Adipocyte (in vitro differentiated cells): ENCODE measurements around the gene C7.

Experiments used
- DNase-seq: peaks from one replicate; pipeline ENCODE4 v3.0.0-alpha.2; 2015; ENCODE audit warnings: low read depth
- H3K27me3 ChIP-seq: replicated peaks from 2 replicates; pipeline ENCODE4 v1.7.0; 2013; ENCODE audit warnings: mild to moderate bottlenecking, low read length, moderate library complexity; ENCODE audit not compliant: control insufficient read depth, insufficient read depth
- H3K36me3 ChIP-seq: 2 replicates; pipeline ENCODE4 v1.7.0; 2013; ENCODE audit warnings: low read length, mild to moderate bottlenecking, moderate library complexity; ENCODE audit not compliant: control insufficient read depth, insufficient read depth, severe bottlenecking
- H3K4me1 ChIP-seq: 2 replicates; pipeline ENCODE4 v1.7.0; 2013; ENCODE audit warnings: mild to moderate bottlenecking, low read length, moderate library complexity; ENCODE audit not compliant: control insufficient read depth, insufficient read depth
- H3K4me3 ChIP-seq: 2 replicates; pipeline ENCODE4 v1.7.0; 2013; ENCODE audit warnings: mild to moderate bottlenecking, low read length, moderate library complexity
- H3K9ac ChIP-seq: 2 replicates; pipeline ENCODE4 v1.7.0; 2013; ENCODE audit warnings: mild to moderate bottlenecking, low read length, moderate library complexity
- H3K9me3 ChIP-seq: 2 replicates; pipeline ENCODE4 v1.7.0; 2013; ENCODE audit warnings: mild to moderate bottlenecking, low read length, moderate library complexity; ENCODE audit not compliant: control insufficient read depth

The C7 gene

GRCh38 chr5:40973364-40974004 lies 64.2 kb downstream of the C7 start:
- H3K4me3 ChIP-seq, result no peak overlapping the region
- DNase-seq, result no peak
- no peaks in the 10 kb centered on the region for H3K36me3 ChIP-seq
- no peaks in the 10 kb centered on the region for H3K4me1 ChIP-seq
- no peaks in the 10 kb centered on the region for H3K9me3 ChIP-seq
- H3K9ac ChIP-seq, result no peak overlapping the region
- no peaks in the 10 kb centered on the region for H3K27me3 ChIP-seq

- no peak for DNase-seq
- Histone ChIP-seq H3K36me3 (no peaks in the 10 kb centered on the region), H3K4me3 (no peak overlapping the region)
Measured at GRCh38 chr5:40976041-40976440, 66.7 kb downstream of the C7 start.

GRCh38 chr5:40976836-40977235 lies 67.5 kb downstream of the C7 start:
- H3K9ac ChIP-seq, result no peak overlapping the region
- no peak overlapping the region for H3K4me3 ChIP-seq
- H3K9me3 ChIP-seq, result no peaks in the 10 kb centered on the region
- no peak for DNase-seq
- H3K27me3 ChIP-seq, result no peaks in the 10 kb centered on the region
- no peaks in the 10 kb centered on the region for H3K36me3 ChIP-seq
- H3K4me1 ChIP-seq, result no peaks in the 10 kb centered on the region

More at GRCh38 chr5:40976041-40976440, 66.7 kb downstream of the C7 start:
- Histone ChIP-seq H3K27me3 (no peaks in the 10 kb centered on the region), H3K9me3 (no peaks in the 10 kb centered on the region), H3K9ac (no peak overlapping the region), H3K4me1 (no peaks in the 10 kb centered on the region)

- Histone ChIP-seq H3K27me3 (no peaks in the 10 kb centered on the region), H3K9me3 (no peaks in the 10 kb centered on the region), H3K4me1 (peaks cover 18% of the 10 kb centered on the region), H3K9ac (no peak overlapping the region), H3K4me3 (no peak overlapping the region), H3K36me3 (no peaks in the 10 kb centered on the region)
- DNase-seq, result no peak
Measured at GRCh38 chr5:40981420-40981819, 72.1 kb downstream of the C7 start.

- Histone ChIP-seq H3K36me3 (no peaks in the 10 kb centered on the region), H3K27me3 (no peaks in the 10 kb centered on the region), H3K4me1 (peaks cover 18% of the 10 kb centered on the region), H3K9ac (no peak overlapping the region), H3K9me3 (peaks cover 7% of the 10 kb centered on the region), H3K4me3 (no peak overlapping the region)
- DNase-seq, result no peak
Measured at GRCh38 chr5:40983781-40984180, 74.5 kb downstream of the C7 start.

- H3K36me3 ChIP-seq, result no peaks in the 10 kb centered on the region
- DNase-seq, result peak; percentile 29
Measured at GRCh38 chr5:40984884-40985283, 75.6 kb downstream of the C7 start.

GRCh38 chr5:40985501-40985900 lies 76.2 kb downstream of the C7 start:
- Histone ChIP-seq H3K4me1 (peaks cover 32% of the 10 kb centered on the region), H3K9me3 (peaks cover 7% of the 10 kb centered on the region), H3K36me3 (no peaks in the 10 kb centered on the region), H3K9ac (no peak overlapping the region), H3K27me3 (no peaks in the 10 kb centered on the region), H3K4me3 (no peak overlapping the region)
- DNase-seq, result no peak

More at GRCh38 chr5:40984884-40985283, 75.6 kb downstream of the C7 start:
- Histone ChIP-seq H3K27me3 (no peaks in the 10 kb centered on the region), H3K9ac (no peak overlapping the region), H3K4me1 (peaks cover 26% of the 10 kb centered on the region), H3K4me3 (no peak overlapping the region), H3K9me3 (peaks cover 7% of the 10 kb centered on the region)

GRCh38 chr5:40986666-40987065 lies 77.4 kb downstream of the C7 start:
- Histone ChIP-seq H3K9ac (no peak overlapping the region), H3K9me3 (peaks cover 7% of the 10 kb centered on the region), H3K4me1 (peaks cover 39% of the 10 kb centered on the region), H3K4me3 (no peak overlapping the region), H3K27me3 (no peaks in the 10 kb centered on the region), H3K36me3 (no peaks in the 10 kb centered on the region)
- no peak for DNase-seq

GRCh38 chr5:40987349-40987748 lies 78.1 kb downstream of the C7 start:
- Histone ChIP-seq H3K4me1 (peaks cover 44% of the 10 kb centered on the region), H3K27me3 (no peaks in the 10 kb centered on the region), H3K9ac (no peak overlapping the region), H3K36me3 (no peaks in the 10 kb centered on the region), H3K9me3 (peaks cover 7% of the 10 kb centered on the region), H3K4me3 (no peak overlapping the region)
- no peak for DNase-seq

- no peak for DNase-seq
- Histone ChIP-seq H3K9ac (peak overlapping the region; percentile 54), H3K4me1 (peaks cover 44% of the 10 kb centered on the region), H3K36me3 (no peaks in the 10 kb centered on the region), H3K4me3 (no peak overlapping the region), H3K9me3 (peaks cover 7% of the 10 kb centered on the region), H3K27me3 (no peaks in the 10 kb centered on the region)
Measured at GRCh38 chr5:40988746-40989510, 79.6 kb downstream of the C7 start.

- peak overlapping the region; percentile 26 for H3K4me3 ChIP-seq
- H3K27me3 ChIP-seq, result no peaks in the 10 kb centered on the region
- peak overlapping the region; percentile 93 for H3K9ac ChIP-seq
- no peaks in the 10 kb centered on the region for H3K36me3 ChIP-seq
- peaks cover 52% of the 10 kb centered on the region for H3K4me1 ChIP-seq
- DNase-seq, result peak; percentile 66
- H3K9me3 ChIP-seq, result peaks cover 7% of the 10 kb centered on the region
Measured at GRCh38 chr5:40991168-40991980, 82.1 kb downstream of the C7 start.
